Tibial artery (tissue), 4 donors: ENCODE measurements around the gene TIMM23.

Experiments
- DNase-seq, 2 donors: peaks; one replicate each; pipeline ENCODE4 v3.0.0-alpha.2; 2019
- H3K27ac ChIP-seq, 2 donors: fragments of 200-600 bp; sonication (generic) in 1 of 2; 1 replicate in 1 of 2; 2 replicates in 1 of 2; pipeline ENCODE4 v1.5.1; 2018 to 2019; ENCODE audit warnings: mild to moderate bottlenecking in 1 of 2
- H3K27me3 ChIP-seq, 2 donors: fragments of 200-600 bp; sonication (generic) in 1 of 2; one replicate each; pipeline versions ENCODE4 v1.5.1 to v1.6.0; 2016 to 2019
- H3K36me3 ChIP-seq, 3 donors: fragments of 200-600 bp; sonication (generic) in 2 of 3; one replicate each; pipeline ENCODE4 v1.5.1; 2016 to 2019; ENCODE audit warnings: mild to moderate bottlenecking in 2 of 3
- H3K4me1 ChIP-seq, 4 donors: fragments of 200-600 bp; sonication (generic) in 2 of 4; 1 replicate in 3 of 4; 2 replicates in 1 of 4; pipeline ENCODE4 v1.5.1; 2016 to 2019
- H3K4me3 ChIP-seq, 2 donors: fragments of 200-600 bp; sonication (generic) in 1 of 2; 1 replicate in 1 of 2; 2 replicates in 1 of 2; pipeline ENCODE4 v1.5.1; 2018 to 2019; ENCODE audit warnings: mild to moderate bottlenecking in 2 of 2
- H3K9me3 ChIP-seq, 3 donors: fragments of 200-600 bp; sonication (generic) in 1 of 3; one replicate each; pipeline ENCODE4 v1.5.1; 2016 to 2019
- intact Hi-C: fragments of 100-400 bp; cut with DNase I; formaldehyde crosslinking; loops from one replicate; pipeline ENCODE4 v1.15.0; 2023; ENCODE audit warnings: low total_unique reads
- TF ChIP-seq, protein P1 (sequence below), 2 experiments: fragments of 200-600 bp in 1 of 2; fragments of 450-650 bp in 1 of 2; IDR thresholded peaks; one replicate each; pipeline ENCODE4 v1.5.1; 2017 to 2019; ENCODE audit warnings: antibody characterized with exemption in 2 of 2, mild to moderate bottlenecking in 1 of 2, moderate library complexity in 1 of 2

TIMM23 gene

DNA sequence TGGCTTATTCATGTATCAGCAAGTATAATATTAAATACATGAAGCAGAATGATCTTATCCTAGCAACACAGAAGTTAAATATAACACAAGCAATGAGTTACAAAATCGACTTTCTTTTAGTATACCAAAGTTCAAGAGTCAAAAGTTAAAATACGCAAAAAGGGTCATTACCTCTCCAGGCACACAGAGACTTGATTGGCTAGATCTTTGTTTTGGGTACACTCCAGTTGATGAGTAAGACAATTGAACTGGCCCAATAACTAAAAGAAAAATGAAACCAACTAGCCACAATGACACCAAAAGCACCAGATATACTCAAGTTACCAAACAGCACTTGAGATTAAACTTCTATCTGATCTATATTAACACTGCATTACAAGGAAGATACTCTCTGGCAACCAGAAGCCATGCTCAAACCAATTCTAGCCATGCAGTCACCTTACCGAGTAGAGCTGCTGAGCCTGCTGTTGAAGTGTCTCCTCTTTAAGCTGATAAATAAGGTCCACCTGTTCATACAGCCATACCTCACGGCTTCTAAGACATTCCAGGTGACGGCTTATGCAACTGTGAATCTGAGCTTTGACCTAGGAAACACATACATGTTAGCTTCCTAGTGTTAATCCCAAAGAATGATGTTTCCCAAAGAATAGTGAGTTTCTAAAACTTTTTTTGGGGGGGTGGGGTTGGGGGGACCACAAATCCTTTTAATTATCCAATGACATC lies 42.6 kb downstream of the TIMM23 start:
- H3K4me3 ChIP-seq = no peak overlapping the region
- no peak overlapping the region for H3K27ac ChIP-seq
- no peaks in the 10 kb centered on the region for H3K27me3 ChIP-seq
- H3K4me1 ChIP-seq = peaks cover 0 to 36% (median 11%) of the 10 kb centered on the region in 4 donors
- H3K36me3 ChIP-seq = peaks cover 52 to 56% (median 55%) of the 10 kb centered on the region in 3 donors
- TF ChIP-seq, protein P1, sequence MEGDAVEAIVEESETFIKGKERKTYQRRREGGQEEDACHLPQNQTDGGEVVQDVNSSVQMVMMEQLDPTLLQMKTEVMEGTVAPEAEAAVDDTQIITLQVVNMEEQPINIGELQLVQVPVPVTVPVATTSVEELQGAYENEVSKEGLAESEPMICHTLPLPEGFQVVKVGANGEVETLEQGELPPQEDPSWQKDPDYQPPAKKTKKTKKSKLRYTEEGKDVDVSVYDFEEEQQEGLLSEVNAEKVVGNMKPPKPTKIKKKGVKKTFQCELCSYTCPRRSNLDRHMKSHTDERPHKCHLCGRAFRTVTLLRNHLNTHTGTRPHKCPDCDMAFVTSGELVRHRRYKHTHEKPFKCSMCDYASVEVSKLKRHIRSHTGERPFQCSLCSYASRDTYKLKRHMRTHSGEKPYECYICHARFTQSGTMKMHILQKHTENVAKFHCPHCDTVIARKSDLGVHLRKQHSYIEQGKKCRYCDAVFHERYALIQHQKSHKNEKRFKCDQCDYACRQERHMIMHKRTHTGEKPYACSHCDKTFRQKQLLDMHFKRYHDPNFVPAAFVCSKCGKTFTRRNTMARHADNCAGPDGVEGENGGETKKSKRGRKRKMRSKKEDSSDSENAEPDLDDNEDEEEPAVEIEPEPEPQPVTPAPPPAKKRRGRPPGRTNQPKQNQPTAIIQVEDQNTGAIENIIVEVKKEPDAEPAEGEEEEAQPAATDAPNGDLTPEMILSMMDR (IDR thresholded peaks at IDR 0.05) = no peak
- no peak for DNase-seq
- intact Hi-C loops = no loop called here
- H3K9me3 ChIP-seq = no peaks in the 10 kb centered on the region

DNA sequence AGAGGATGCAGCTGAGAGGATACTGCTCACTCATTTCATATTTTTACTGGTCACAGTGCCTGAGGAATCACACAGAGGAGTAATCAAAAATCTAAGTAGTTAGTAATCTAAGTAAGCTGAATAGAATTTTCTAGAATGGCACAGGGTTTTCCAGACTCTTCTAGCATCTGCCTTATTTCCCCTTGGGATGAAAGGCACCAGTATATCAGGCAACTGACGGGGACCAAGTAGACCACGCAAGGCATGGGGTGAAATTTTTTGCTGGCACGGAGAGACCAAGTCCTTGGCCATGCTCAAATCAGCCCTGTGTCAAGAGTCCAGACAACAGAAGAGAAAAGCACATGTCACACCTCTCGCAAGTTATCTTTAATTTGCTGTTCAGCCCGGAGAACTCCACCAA lies 43.9 kb downstream of the TIMM23 start:
- no peak overlapping the region for H3K27ac ChIP-seq

DNA sequence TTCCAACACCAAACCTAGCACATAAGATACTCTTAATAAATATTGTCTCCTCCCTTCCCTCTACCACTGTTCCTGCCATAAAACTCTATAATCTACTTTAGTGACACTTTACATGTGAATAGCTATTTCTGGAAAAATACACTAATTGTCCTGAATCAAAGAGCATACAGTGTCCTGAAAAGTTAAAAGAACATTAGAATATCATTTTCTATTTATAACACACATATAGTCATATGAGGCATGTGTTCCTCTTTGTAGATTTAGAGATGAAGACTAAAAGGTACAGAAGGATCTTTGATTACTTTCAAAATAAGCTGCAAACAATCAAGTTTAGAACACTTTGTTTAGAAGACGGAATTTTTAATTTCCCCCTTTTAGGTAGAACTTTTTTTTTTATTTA lies 44.5 kb downstream of the TIMM23 start:
- no peak overlapping the region for H3K27ac ChIP-seq
- H3K36me3 ChIP-seq = peaks cover 32 to 37% (median 35%) of the 10 kb centered on the region in 3 donors
- no peaks in the 10 kb centered on the region for H3K9me3 ChIP-seq
- intact Hi-C loops = no loop called here
- H3K27me3 ChIP-seq = no peaks in the 10 kb centered on the region
- no peak overlapping the region for H3K4me3 ChIP-seq
- no peak for DNase-seq
- TF ChIP-seq, protein P1 (IDR thresholded peaks at IDR 0.05) = no peak
- H3K4me1 ChIP-seq = peaks cover 0 to 42% (median 15%) of the 10 kb centered on the region in 4 donors

More for the DNA sequence above, 43.9 kb downstream of the TIMM23 start:
- Histone ChIP-seq H3K27me3 (no peaks in the 10 kb centered on the region), H3K9me3 (no peaks in the 10 kb centered on the region), H3K4me3 (no peak overlapping the region), H3K4me1 (peaks cover 0 to 42% (median 15%) of the 10 kb centered on the region in 4 donors), H3K36me3 (peaks cover 39 to 43% (median 42%) of the 10 kb centered on the region in 3 donors)
- DNase-seq = no peak
- TF ChIP-seq, protein P1 (IDR thresholded peaks at IDR 0.05) = no peak
- intact Hi-C loops = no loop called here

DNA sequence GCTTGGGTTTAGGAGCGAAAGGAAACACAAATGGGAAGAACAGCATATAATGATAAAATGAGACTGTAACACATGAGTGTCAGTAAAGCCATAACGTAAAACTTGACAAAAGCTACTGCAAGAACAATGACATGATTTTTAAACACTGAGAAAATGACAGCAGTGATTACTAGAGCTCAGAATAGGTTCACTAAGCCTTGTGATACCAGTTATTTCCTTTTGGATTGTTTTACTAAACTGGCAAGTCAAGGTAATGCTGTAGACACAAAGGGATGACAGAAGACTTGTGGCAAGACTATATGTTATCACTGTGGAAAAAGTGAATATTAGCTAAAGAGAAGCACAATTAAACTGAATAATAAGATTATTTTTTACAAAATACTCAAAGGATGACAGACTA lies 45.4 kb downstream of the TIMM23 start:
- intact Hi-C loops = no loop called here

DNA sequence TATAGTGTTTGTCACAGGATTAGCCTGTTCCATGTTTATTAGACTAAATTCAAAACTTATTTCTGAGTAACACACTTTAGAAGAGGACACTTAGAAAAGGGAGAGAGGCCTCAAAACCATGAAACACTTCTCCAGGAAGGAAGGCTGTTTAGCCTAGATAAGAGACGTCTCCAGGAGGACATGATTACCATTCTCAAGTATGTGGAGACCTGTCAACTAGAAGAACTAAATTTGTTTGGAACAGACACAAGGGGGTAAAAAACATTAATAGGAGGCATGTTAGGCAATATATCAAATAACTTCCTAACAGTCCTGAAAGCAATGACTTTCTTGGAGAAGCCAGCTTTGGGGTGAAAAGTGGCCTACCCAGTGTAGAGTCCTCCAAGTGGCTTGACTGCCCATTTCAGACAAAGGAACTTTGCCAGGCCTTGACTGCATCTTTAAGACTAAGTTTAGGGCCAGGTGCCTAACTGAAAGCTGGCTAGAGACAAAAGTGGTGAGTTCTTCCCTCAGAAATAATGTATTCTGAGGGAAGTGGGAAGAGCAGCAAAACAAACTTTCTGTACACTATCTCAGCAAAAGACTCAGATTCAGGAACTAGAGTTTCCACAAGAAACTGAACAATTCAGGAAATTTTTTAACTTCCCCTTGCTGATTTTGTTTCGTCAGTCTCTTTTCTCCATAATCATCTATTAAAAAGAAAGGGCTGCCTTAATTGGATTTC lies 46.3 kb downstream of the TIMM23 start:
- H3K9me3 ChIP-seq = no peaks in the 10 kb centered on the region
- intact Hi-C loops = no loop called here
- no peak overlapping the region for H3K4me3 ChIP-seq
- peaks cover 0 to 53% (median 26%) of the 10 kb centered on the region in 4 donors for H3K4me1 ChIP-seq
- TF ChIP-seq, protein P1 (IDR thresholded peaks at IDR 0.05) = no peak
- H3K36me3 ChIP-seq = peaks cover 14 to 20% (median 18%) of the 10 kb centered on the region in 3 donors
- no peak overlapping the region for H3K27ac ChIP-seq
- DNase-seq = no peak
- H3K27me3 ChIP-seq = no peaks in the 10 kb centered on the region

More for the DNA sequence above, 45.4 kb downstream of the TIMM23 start:
- Histone ChIP-seq H3K9me3 (no peaks in the 10 kb centered on the region), H3K4me3 (no peak overlapping the region), H3K27ac (no peak overlapping the region), H3K27me3 (no peaks in the 10 kb centered on the region), H3K4me1 (peaks cover 0 to 51% (median 23%) of the 10 kb centered on the region in 4 donors), H3K36me3 (peaks cover 23 to 29% (median 27%) of the 10 kb centered on the region in 3 donors)
- TF ChIP-seq, protein P1 (IDR thresholded peaks at IDR 0.05) = no peak
- no peak for DNase-seq
